Right lobe of liver (tissue), 6 donors: ENCODE measurements around the gene PFN1. TPM values are rescaled to one million over a fixed set of nuclear protein-coding genes. Genes with fewer than 3 reads are reported as not detected.

ENCODE experiments used
- ATAC-seq, 4 donors: fragments of 200-7000 bp; cut with Tn5 transposase; one replicate each; pipeline ENCODE4 v1.9.1; 2020; ENCODE audit warnings: mild to moderate bottlenecking in 4 of 4, moderate library complexity in 4 of 4
- DNase-seq, 3 donors: peaks; one replicate each; pipeline ENCODE4 v3.0.0-alpha.2; 2020
- H3K27ac ChIP-seq, 3 donors: fragments of 200-600 bp; one replicate each; pipeline ENCODE4 v1.8.0; 2022
- H3K27me3 ChIP-seq, 2 donors: fragments of 200-600 bp; one replicate each; pipeline ENCODE4 v1.8.0; 2022
- H3K36me3 ChIP-seq, 4 donors: fragments of 200-600 bp; sonication (generic) in 1 of 4; one replicate each; pipeline versions ENCODE4 v1.5.1 to v1.8.0; 2017 to 2022; ENCODE audit warnings: control low read depth in 1 of 4
- H3K4me1 ChIP-seq, 4 donors: fragments of 200-600 bp; sonication (generic) in 1 of 4; one replicate each; pipeline versions ENCODE4 v1.5.1 to v1.8.0; 2017 to 2022; ENCODE audit warnings: control low read depth in 1 of 4
- H3K4me3 ChIP-seq, 3 donors: fragments of 200-600 bp; one replicate each; pipeline ENCODE4 v1.8.0; 2022
- H3K9me3 ChIP-seq, 4 donors: fragments of 200-600 bp; sonication (generic) in 1 of 4; one replicate each; pipeline versions ENCODE4 v1.5.1 to v1.8.0; 2017 to 2022; ENCODE audit warnings: control low read depth in 1 of 4
- CTCF ChIP-seq, 4 donors: fragments of 200-600 bp in 3 of 4; fragments of 450-650 bp in 1 of 4; IDR thresholded peaks; one replicate each; pipeline versions ENCODE4 v1.5.1 to v1.8.0; 2016 to 2022; ENCODE audit warnings: antibody characterized with exemption in 4 of 4, mild to moderate bottlenecking in 2 of 4
- POLR2A ChIP-seq: fragments of 450-650 bp; IDR thresholded peaks from one replicate; pipeline ENCODE4 v1.6.1; 2017; ENCODE audit warnings: antibody characterized with exemption, mild to moderate bottlenecking
- WGBS: methylation state at CpG from one replicate; pipeline ENCODE4 v1.1.6; 2018; ENCODE audit warnings: low coverage, low lambda C conversion rate; ENCODE audit not compliant: insufficient coverage; ENCODE audit errors: missing lambda C conversion rate; 5-methylcytosine and 5-hydroxymethylcytosine counted together
- intact Hi-C, 2 donors: fragments of 100-400 bp; cut with DNase I; formaldehyde crosslinking; loops; one replicate each; pipeline versions ENCODE4 v1.11.2 to v1.14.1; 2022
- total RNA-seq, 6 experiments: library from RNA; depleted of rRNA in 2 of 6; stranded (reverse); fragments of >200 nt in 2 of 6; fragmentation: NEBNext Ultra II Directional in 3 of 6; extraction: Animal tissue kit (Norgen Biotek cat#: 25700) in 3 of 6; gene quantifications; one replicate each; pipeline versions ENCODE4 v1.1.0 to v1.2.4, GENCODE V29; 2016 to 2023
- donor health status: DM: no; HTN: yes; CAD: no.
- donor health status: DM: no; HTN: no; CAD: no.
- donor health status: DM: no; HTN: no; CAD: no.
- donor health status: DM: no; HTN: yes; CAD: no.
- donor health status: DM: no; HTN: yes; CAD: no.

PFN1 gene
- total RNA-seq, 6 experiments from 2014 or later, result 221 to 1,037 (median 292) TPM

- Histone ChIP-seq H3K4me1 (peaks cover 0 to 17% (median 2%) of the 10 kb centered on the region in 4 donors), H3K36me3 (peaks cover 0 to 2% (median under 1%) of the 10 kb centered on the region in 4 donors), H3K9me3 (no peaks in the 10 kb centered on the region), H3K4me3 (peak overlapping the region; percentile 65 to 98 (median 84)), H3K27me3 (no peaks in the 10 kb centered on the region), H3K27ac (peak overlapping the region; percentile 85 to 89 (median 87))
- intact Hi-C loops, result loop anchor here in 1 of 2 donors (10.0 kb wide), 1 partner anchor 77 kb away; no protein-coding TSS in a partner anchor
- DNase-seq (no peak), ATAC-seq (peak in 1 of 4 donors; percentile 8)
- TF ChIP-seq CTCF (IDR thresholded peaks at IDR 0.05) (no peak), POLR2A (peak; percentile 39)
- 18% methylated on average over 16 of the region's 30 CpGs for WGBS
These were observed 39.6 kb upstream of the PFN1 start for GRCh38 chr17:4987767-4988567.

DNA sequence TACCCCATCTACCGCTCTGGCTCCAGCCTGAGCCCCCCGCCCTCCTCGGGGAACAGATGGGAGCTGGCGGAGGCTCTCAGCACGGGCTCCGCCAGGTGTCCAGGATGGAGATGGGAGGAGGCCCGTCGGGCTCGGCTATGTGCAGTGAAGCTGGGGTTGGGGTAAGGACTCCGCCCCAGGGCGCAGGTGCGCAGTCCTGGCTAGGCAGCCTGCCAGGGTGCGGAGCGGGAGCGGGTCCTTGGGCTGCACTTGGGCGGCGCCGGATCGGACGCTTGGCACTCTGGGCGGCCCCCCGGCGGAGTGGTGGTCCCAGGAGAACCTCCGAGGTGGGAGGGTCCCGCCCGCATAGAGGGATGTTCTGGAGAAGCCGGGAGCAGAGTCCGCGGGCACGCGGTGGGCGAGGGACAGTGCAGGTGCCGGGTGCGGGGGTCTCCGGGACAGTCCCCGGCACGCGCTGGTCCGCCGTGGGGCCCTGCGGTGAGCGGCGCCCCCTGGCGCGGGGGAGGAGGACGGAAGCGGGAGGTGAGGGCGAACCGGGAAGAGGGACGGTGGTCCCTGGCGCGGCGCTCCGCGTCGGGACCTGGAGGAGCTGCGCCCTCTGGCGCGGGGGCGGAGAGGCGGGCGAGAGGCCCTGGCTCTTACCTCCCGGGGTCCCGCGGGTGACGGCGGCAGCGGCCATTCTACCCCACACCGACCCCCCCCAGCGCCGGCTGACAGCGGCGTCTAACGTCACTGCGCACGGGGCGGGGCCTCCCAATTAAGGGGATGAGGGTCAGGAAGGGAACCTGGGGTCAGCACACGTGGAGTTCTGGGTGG, 38.8 kb upstream of the PFN1 start, which contains the start of gene CAMTA2:
Gene CAMTA2 (minus strand): TSS at position 725 of the 816 bp plus-strand sequence. CDS start 1,453 bp downstream, outside the sequence.
- peak; percentile 88 to 92 (median 92) for ATAC-seq
- intact Hi-C loops, result loop anchor here in 1 of 2 donors (10.0 kb wide), 1 partner anchor 78 kb away; no protein-coding TSS in a partner anchor

DNA sequence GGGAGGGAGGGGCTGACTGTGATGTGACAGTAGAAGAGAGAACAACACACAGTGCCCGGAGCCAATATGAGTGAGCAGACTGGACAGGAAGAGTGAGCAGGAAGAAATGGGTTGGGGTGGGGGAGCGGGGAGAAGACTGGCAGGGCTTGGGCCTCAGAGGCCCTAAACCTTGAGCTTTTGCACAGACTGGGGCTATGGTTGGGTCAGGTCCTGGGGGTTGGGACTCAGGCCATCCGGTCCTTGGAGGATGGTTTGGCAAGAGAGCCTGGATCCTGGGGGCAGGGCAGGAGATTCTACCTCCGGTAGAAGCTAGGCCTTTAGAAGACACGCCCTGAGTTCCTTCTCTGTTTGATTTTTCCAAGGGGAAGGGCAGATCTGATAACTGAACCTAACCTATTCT, 38.1 kb upstream of the PFN1 start:
- Histone ChIP-seq H3K27me3 (no peaks in the 10 kb centered on the region), H3K4me1 (peaks cover 0 to 17% (median 2%) of the 10 kb centered on the region in 4 donors), H3K9me3 (no peaks in the 10 kb centered on the region), H3K4me3 (peak overlapping the region; percentile 65 to 98 (median 84)), H3K27ac (peak overlapping the region; percentile 85 to 89 (median 87)), H3K36me3 (peaks cover 0 to 9% (median 1%) of the 10 kb centered on the region in 4 donors)
- peak in 3 of 4 donors; percentile 1 to 7 (median 2) for ATAC-seq
- TF ChIP-seq CTCF (IDR thresholded peaks at IDR 0.05) (no peak), POLR2A (no peak)
- intact Hi-C loops, result loop anchor here in 1 of 2 donors (10.0 kb wide), 1 partner anchor 78 kb away; no protein-coding TSS in a partner anchor
- no peak for DNase-seq
- WGBS, result 10% methylated on average over 3 of the region's 5 CpGs

More for the DNA sequence above, 38.8 kb upstream of the PFN1 start, which contains the start of gene CAMTA2:
- Histone ChIP-seq H3K4me1 (peaks cover 0 to 17% (median 2%) of the 10 kb centered on the region in 4 donors), H3K36me3 (peaks cover 0 to 9% (median 1%) of the 10 kb centered on the region in 4 donors), H3K27ac (peak within 1 kb of the TSS; percentile 85 to 89 (median 87)), H3K4me3 (peak within 1 kb of the TSS; percentile 65 to 98 (median 84)), H3K9me3 (no peaks in the 10 kb centered on the region), H3K27me3 (no peaks in the 10 kb centered on the region)
- 2% methylated on average over 10 of the region's 78 CpGs for WGBS
- DNase-seq, result peak; percentile 90 to 92 (median 91)
- TF ChIP-seq POLR2A, result peak; percentile 67
- TF ChIP-seq CTCF (IDR thresholded peaks at IDR 0.05), result peak; percentile 72 to 85 (median 77)

DNA sequence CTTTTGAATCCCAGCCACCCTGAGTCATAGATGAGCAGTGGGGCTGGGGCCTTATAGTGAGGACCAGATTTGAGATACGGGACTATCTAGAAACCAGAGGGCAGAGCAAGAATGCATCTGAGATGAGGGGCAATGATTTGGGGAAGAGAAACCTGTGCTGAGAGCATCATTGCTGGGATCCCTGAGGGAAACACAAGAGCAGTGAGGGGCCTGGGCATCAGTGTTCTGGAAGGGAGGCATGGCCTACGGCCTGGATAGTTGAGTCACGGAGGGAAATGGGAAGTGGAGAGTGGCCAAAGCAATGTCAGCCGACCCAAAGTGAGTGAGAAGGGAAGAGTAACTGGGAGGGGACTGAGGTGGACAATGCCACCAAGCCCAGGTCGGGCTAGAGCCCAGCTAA, 34.0 kb upstream of the PFN1 start:
- H3K4me3 ChIP-seq, result no peak overlapping the region
- H3K9me3 ChIP-seq, result no peaks in the 10 kb centered on the region
- no peak for TF ChIP-seq POLR2A
- no peak for TF ChIP-seq CTCF (IDR thresholded peaks at IDR 0.05)
- no peak overlapping the region for H3K27ac ChIP-seq
- peaks cover 0 to 8% (median 2%) of the 10 kb centered on the region in 4 donors for H3K4me1 ChIP-seq
- intact Hi-C loops, result loop anchor here (5.0 to 10.0 kb wide), 2 partner anchors 80 to 82 kb away; no protein-coding TSS in a partner anchor
- ATAC-seq, result no peak
- 80% methylated on average over 5 of the region's 5 CpGs for WGBS
- no peak for DNase-seq
- peaks cover 0 to 26% (median 10%) of the 10 kb centered on the region in 4 donors for H3K36me3 ChIP-seq
- no peaks in the 10 kb centered on the region for H3K27me3 ChIP-seq
